ENCODE results near the gene LSM12. TPM values are rescaled to one million over a fixed set of nuclear protein-coding genes. Genes with fewer than 3 reads are reported as not detected.
"Not testable (repeated sequence)": the region's sequence is repeated elsewhere in the genome, so short reads cannot be mapped to it uniquely, and the experiment has no call there.

Gene LSM12
- total RNA-seq, 2 experiments from 2014 or later = 35.4 to 67.9 TPM

DNA sequence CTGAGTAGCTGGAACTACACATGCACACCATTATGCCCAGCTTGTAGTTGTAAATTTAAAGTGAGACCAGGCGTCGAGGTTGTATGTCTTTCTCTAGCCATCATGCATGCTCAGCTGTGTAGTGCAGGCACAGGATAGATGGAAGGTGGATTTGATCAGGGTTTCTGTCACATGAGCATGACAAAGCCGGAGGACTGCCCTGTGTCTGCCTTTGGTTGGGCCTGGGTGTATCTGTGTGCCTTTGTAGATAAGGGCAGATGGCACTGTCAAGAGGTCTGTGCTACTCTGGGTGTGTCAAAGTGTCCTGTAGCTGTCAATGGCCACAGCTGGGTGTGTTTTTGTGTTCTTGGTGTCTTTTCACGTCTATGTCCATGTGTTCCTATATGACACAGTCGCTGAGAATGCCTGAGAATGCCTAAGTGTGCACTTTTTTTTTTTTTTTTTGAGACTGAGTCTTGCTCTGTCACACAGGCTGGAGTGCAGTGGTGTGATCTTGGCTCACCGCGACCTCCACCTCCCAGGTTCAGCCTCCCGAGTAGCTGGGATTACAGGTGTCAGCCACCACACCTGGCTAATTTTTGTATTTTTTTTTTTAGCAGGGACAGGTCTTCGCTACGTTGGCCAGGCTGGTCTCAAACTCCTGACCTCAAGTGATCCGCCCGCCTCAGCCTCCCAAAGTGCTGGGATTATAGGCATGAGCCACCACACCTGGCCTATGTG, 66.2 kb downstream of the LSM12 start:
- no peaks in the 10 kb centered on the region for H3K4me1 ChIP-seq (ENCODE audit: insufficient read depth, low read length, poor library complexity, severe bottlenecking)
- CTCF ChIA-PET (ENCODE audit: unreplicated experiment) = no interaction called here
- no peak for TF ChIP-seq EZH2phosphoT487 (IDR thresholded peaks at IDR 0.05; ENCODE audit: borderline replicate concordance, low read depth, low read length)
- TF ChIP-seq, protein P1, sequence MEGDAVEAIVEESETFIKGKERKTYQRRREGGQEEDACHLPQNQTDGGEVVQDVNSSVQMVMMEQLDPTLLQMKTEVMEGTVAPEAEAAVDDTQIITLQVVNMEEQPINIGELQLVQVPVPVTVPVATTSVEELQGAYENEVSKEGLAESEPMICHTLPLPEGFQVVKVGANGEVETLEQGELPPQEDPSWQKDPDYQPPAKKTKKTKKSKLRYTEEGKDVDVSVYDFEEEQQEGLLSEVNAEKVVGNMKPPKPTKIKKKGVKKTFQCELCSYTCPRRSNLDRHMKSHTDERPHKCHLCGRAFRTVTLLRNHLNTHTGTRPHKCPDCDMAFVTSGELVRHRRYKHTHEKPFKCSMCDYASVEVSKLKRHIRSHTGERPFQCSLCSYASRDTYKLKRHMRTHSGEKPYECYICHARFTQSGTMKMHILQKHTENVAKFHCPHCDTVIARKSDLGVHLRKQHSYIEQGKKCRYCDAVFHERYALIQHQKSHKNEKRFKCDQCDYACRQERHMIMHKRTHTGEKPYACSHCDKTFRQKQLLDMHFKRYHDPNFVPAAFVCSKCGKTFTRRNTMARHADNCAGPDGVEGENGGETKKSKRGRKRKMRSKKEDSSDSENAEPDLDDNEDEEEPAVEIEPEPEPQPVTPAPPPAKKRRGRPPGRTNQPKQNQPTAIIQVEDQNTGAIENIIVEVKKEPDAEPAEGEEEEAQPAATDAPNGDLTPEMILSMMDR (conservative IDR thresholded peaks at IDR 0.05; ENCODE audit: low read length) = no peak

DNA sequence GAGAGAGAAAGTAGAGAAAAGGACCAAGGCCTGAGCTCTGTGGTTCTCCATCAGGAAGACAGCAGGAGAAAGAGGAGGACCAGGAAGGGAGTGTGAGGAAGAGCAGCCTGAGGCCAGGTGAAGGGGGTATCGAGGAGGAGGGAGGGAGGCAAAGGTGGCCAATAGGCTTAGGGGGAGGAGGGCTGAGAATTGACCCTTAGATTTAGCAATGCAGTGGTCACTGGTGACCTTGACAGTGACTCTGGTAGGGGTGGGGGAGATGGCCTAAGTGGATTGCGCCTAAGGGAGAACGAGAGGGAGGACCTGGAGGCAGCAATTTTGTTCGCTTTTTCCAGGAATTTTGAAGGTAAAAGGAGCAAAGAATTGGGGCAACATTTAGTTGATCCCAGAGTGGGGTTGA, 67.4 kb downstream of the LSM12 start:
- Histone ChIP-seq H3K4me1 (ENCODE audit: insufficient read depth, low read length, poor library complexity, severe bottlenecking) (no peaks in the 10 kb centered on the region), H3K27ac (ENCODE audit: low read depth, low read length, poor library complexity, severe bottlenecking) (no peak overlapping the region), H3K9me2 (ENCODE audit: insufficient read depth, low read length) (no peaks in the 10 kb centered on the region), H3K36me3 (ENCODE audit: insufficient read depth, low read length) (no peaks in the 10 kb centered on the region), H3K79me2 (ENCODE audit: insufficient read depth, low read depth, low read length) (no peaks in the 10 kb centered on the region), H3K4me3 (ENCODE audit: low read depth, low read length, poor library complexity, severe bottlenecking) (no peak overlapping the region), H3K4me2 (ENCODE audit: low read length) (no peak overlapping the region), H2AFZ (ENCODE audit: low read length) (no peak overlapping the region), H4K20me1 (ENCODE audit: insufficient read depth, low read length) (no peaks in the 10 kb centered on the region), H3K9me3 (ENCODE audit: low read length) (no peaks in the 10 kb centered on the region)
- no peak for DNase-seq (ENCODE audit: low spot score)
- BruUV-seq (replicated peaks) = no TSS peak
- CTCF ChIA-PET (ENCODE audit: unreplicated experiment) = no interaction called here
- intact Hi-C loops (cut with micrococcal nuclease; ENCODE audit: unreplicated experiment) = no loop called here
- TF ChIP-seq, protein P1 (conservative IDR thresholded peaks at IDR 0.05; ENCODE audit: low read length) = no peak
- no peak for TF ChIP-seq EZH2phosphoT487 (IDR thresholded peaks at IDR 0.05; ENCODE audit: borderline replicate concordance, low read depth, low read length)
- POLR2A ChIA-PET = no interaction called here

More for the DNA sequence above, 66.2 kb downstream of the LSM12 start:
- no peak for DNase-seq (ENCODE audit: low spot score)
- no peak overlapping the region for H3K4me3 ChIP-seq (ENCODE audit: low read depth, low read length, poor library complexity, severe bottlenecking)
- intact Hi-C loops (cut with micrococcal nuclease; ENCODE audit: unreplicated experiment) = no loop called here
- no peaks in the 10 kb centered on the region for H3K79me2 ChIP-seq (ENCODE audit: insufficient read depth, low read depth, low read length)
- H3K9me2 ChIP-seq (ENCODE audit: insufficient read depth, low read length) = no peaks in the 10 kb centered on the region
- H4K20me1 ChIP-seq (ENCODE audit: insufficient read depth, low read length) = no peaks in the 10 kb centered on the region
- no peak overlapping the region for H3K4me2 ChIP-seq (ENCODE audit: low read length)
- no peaks in the 10 kb centered on the region for H3K9me3 ChIP-seq (ENCODE audit: low read length)
- H3K36me3 ChIP-seq (ENCODE audit: insufficient read depth, low read length) = no peaks in the 10 kb centered on the region
- H2AFZ ChIP-seq (ENCODE audit: low read length) = no peak overlapping the region
- H3K27ac ChIP-seq (ENCODE audit: low read depth, low read length, poor library complexity, severe bottlenecking) = no peak overlapping the region
- BruUV-seq (replicated peaks) = no TSS peak
- POLR2A ChIA-PET = no interaction called here

DNA sequence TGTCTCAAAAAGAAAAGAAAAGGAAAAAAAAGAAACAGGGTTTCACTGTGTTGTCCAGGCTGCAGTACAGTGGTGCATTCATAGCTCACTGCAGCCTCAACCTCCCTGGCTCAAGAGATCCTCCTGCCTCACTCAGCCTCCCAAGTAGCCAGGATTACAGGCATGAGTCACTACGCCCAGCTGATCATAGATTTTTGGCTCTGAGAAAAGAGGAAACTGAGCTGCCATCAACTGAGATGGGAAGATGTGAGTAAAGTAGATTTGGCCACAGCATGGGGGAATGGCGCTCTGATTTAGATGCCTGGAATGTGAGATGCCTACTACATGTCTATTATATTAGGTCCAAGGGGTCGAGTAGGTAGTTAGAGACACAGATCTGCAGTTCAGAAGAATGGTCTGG, 67.9 kb downstream of the LSM12 start:
- no peaks in the 10 kb centered on the region for H3K4me1 ChIP-seq (ENCODE audit: insufficient read depth, low read length, poor library complexity, severe bottlenecking)
- H3K4me2 ChIP-seq (ENCODE audit: low read length) = no peak overlapping the region
- H3K4me3 ChIP-seq (ENCODE audit: low read depth, low read length, poor library complexity, severe bottlenecking) = no peak overlapping the region
- POLR2A ChIA-PET = no interaction called here
- CTCF ChIA-PET (ENCODE audit: unreplicated experiment) = no interaction called here
- H3K36me3 ChIP-seq (ENCODE audit: insufficient read depth, low read length) = no peaks in the 10 kb centered on the region
- no peak for DNase-seq (ENCODE audit: low spot score)
- H2AFZ ChIP-seq (ENCODE audit: low read length) = no peak overlapping the region
- intact Hi-C loops (cut with micrococcal nuclease; ENCODE audit: unreplicated experiment) = no loop called here
- BruUV-seq (replicated peaks) = no TSS peak
- no peaks in the 10 kb centered on the region for H3K9me2 ChIP-seq (ENCODE audit: insufficient read depth, low read length)
- no peaks in the 10 kb centered on the region for H3K9me3 ChIP-seq (ENCODE audit: low read length)
- no peak overlapping the region for H3K27ac ChIP-seq (ENCODE audit: low read depth, low read length, poor library complexity, severe bottlenecking)
- TF ChIP-seq, protein P1 (conservative IDR thresholded peaks at IDR 0.05; ENCODE audit: low read length) = no peak
- TF ChIP-seq EZH2phosphoT487 (IDR thresholded peaks at IDR 0.05; ENCODE audit: borderline replicate concordance, low read depth, low read length) = no peak
- no peaks in the 10 kb centered on the region for H4K20me1 ChIP-seq (ENCODE audit: insufficient read depth, low read length)
- H3K79me2 ChIP-seq (ENCODE audit: insufficient read depth, low read depth, low read length) = no peaks in the 10 kb centered on the region

DNA sequence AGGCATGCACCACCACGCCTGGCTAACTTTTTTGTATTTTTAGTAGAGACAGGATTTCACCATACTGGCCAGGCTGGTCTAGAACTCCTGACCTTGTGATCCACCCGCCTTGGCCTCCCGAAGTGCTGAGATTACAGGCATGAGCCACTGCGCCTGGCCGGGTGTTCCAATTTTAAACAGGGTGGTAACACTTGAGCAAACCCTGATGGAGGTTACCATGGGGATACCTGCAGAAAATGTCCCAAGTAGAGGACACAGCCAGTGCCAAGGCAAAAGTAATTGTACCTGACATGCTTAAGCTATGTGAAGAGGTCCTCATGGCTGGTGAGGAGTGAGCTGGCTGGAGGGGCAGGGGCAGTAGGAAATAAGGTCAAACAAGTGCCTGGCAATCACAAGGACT, 69.3 kb downstream of the LSM12 start:
- H4K20me1 ChIP-seq (ENCODE audit: insufficient read depth, low read length); H3K36me3 ChIP-seq (ENCODE audit: insufficient read depth, low read length); H3K9me3 ChIP-seq (ENCODE audit: low read length); intact Hi-C loops (cut with micrococcal nuclease; ENCODE audit: unreplicated experiment); CTCF ChIA-PET (ENCODE audit: unreplicated experiment); H3K4me1 ChIP-seq (ENCODE audit: insufficient read depth, low read length, poor library complexity, severe bottlenecking); H3K79me2 ChIP-seq (ENCODE audit: insufficient read depth, low read depth, low read length); H2AFZ ChIP-seq (ENCODE audit: low read length); DNase-seq (ENCODE audit: low spot score); H3K4me3 ChIP-seq (ENCODE audit: low read depth, low read length, poor library complexity, severe bottlenecking); H3K9me2 ChIP-seq (ENCODE audit: insufficient read depth, low read length); H3K4me2 ChIP-seq (ENCODE audit: low read length); BruUV-seq (replicated peaks); POLR2A ChIA-PET; H3K27ac ChIP-seq (ENCODE audit: low read depth, low read length, poor library complexity, severe bottlenecking): not testable (repeated sequence)

Measured in OCI-LY7 (cell line).